HepG2 (cell line): ENCODE results near the gene NET1. TPM values are rescaled to one million over a fixed set of nuclear protein-coding genes. Genes with fewer than 3 reads are reported as not detected.
A peak's percentile ranks its signal among the peaks of the same experiment; 100 is the strongest.

Experiments used
- ATAC-seq: fragments of 200-7000 bp; cut with Tn5 transposase; 3 replicates; pipeline ENCODE4 v1.9.1; 2020; ENCODE audit warnings: mild to moderate bottlenecking, moderate library complexity
- BruUV-seq: library from RNA; stranded (reverse); fragments of 400-500 nt; replicated peaks from 2 replicates; lab custom pipeline; 2021; lab: Mats Ljungman, UMichigan
- CTCF ChIA-PET: fragments of 300-600 bp; formaldehyde crosslinking; extraction: SDS; loops from one replicate; lab custom pipeline; 2021; ENCODE audit warnings: low total read pairs, inconsistent platforms, low intra/inter-chr PET ratio; lab: Yijun Ruan, JAX
- POLR2A ChIA-PET: fragments of 350-600 bp; sonication (Branson Sonifier 250); formaldehyde crosslinking; loops from one replicate; lab custom pipeline; 2020; ENCODE audit warnings: antibody characterized with exemption, inconsistent platforms; lab: Yijun Ruan, JAX
- DNase-seq: peaks from one replicate; pipeline ENCODE4 v3.0.0-alpha.2; 2015; ENCODE audit warnings: low spot score
- FAIRE-seq: peaks from 3 replicates; lab custom pipeline; 2011; peaks lifted over from hg19 to GRCh38; lab: Jason Lieb, UNC
- H2AFZ ChIP-seq: one replicate; pipeline ENCODE4 v1.6.1; 2011; ENCODE audit warnings: low read length, inconsistent platforms
- H3K27ac ChIP-seq: fragments of 300-600 bp; 3 replicates; pipeline ENCODE4 v1.8.0; 2011; ENCODE audit warnings: mixed run types, mild to moderate bottlenecking, mixed read lengths, low read length, inconsistent platforms; ENCODE audit not compliant: insufficient read depth; ENCODE audit errors: extremely low read length
- H3K27me3 ChIP-seq, 2 experiments: fragments of 200-600 bp in 1 of 2; 2 replicates in 1 of 2; 3 replicates in 1 of 2; pipeline versions ENCODE4 v1.6.0 to v1.8.0; 2011; ENCODE audit warnings: low read length in 2 of 2, mild to moderate bottlenecking in 2 of 2, moderate library complexity in 2 of 2, inconsistent platforms in 1 of 2; ENCODE audit not compliant: insufficient read depth in 2 of 2, control insufficient read depth in 1 of 2
- H3K36me3 ChIP-seq, 2 experiments: fragments of 200-600 bp in 1 of 2; replicated peaks in 1 of 2; 2 replicates in 1 of 2; 3 replicates in 1 of 2; pipeline versions ENCODE4 v1.5.1 to v1.8.0; 2011; ENCODE audit warnings: low read length in 2 of 2, inconsistent platforms in 1 of 2; ENCODE audit not compliant: insufficient read depth in 2 of 2, control insufficient read depth in 1 of 2
- H3K4me1 ChIP-seq: 2 replicates; pipeline ENCODE4 v1.5.1; 2012; ENCODE audit warnings: low read length, inconsistent platforms; ENCODE audit not compliant: insufficient read depth
- H3K4me2 ChIP-seq: 2 replicates; pipeline ENCODE4 v1.6.0; 2011; ENCODE audit warnings: low read depth, low read length, inconsistent platforms
- H3K4me3 ChIP-seq, 3 experiments: fragments of 200-600 bp in 1 of 3; sonication (generic), shearing (Covaris generic) in 1 of 3; replicated peaks in 1 of 3; 2 replicates each; pipeline ENCODE4 v1.5.1; 2011 to 2016; ENCODE audit warnings: low read length in 3 of 3, inconsistent platforms in 2 of 3, low read depth in 2 of 3, mild to moderate bottlenecking in 2 of 3, control low read depth in 1 of 3, mixed read lengths in 1 of 3; ENCODE audit not compliant: insufficient read depth in 1 of 3
- H3K79me2 ChIP-seq: one replicate; pipeline ENCODE4 v1.6.1; 2011; ENCODE audit warnings: low read length, inconsistent platforms; ENCODE audit not compliant: insufficient read depth
- H3K9ac ChIP-seq: 2 replicates; pipeline ENCODE4 v1.6.0; 2011; ENCODE audit warnings: mild to moderate bottlenecking, low read depth, low read length, inconsistent platforms; ENCODE audit not compliant: insufficient read depth
- H3K9me3 ChIP-seq: 2 replicates; pipeline ENCODE4 v1.5.1; 2012; ENCODE audit warnings: mild to moderate bottlenecking, low read length
- H4K20me1 ChIP-seq: 2 replicates; pipeline ENCODE4 v1.6.0; 2011; ENCODE audit warnings: inconsistent platforms, mild to moderate bottlenecking, low read length, moderate library complexity; ENCODE audit not compliant: insufficient read depth
- AKAP8 ChIP-seq: sonication (generic); formaldehyde crosslinking; IDR thresholded peaks from 2 replicates; pipeline ENCODE4 v1.5.1; 2020; ENCODE audit warnings: mild to moderate bottlenecking, missing genetic modification reagents
- ATM ChIP-seq: fragments of 450-650 bp; IDR thresholded peaks from 2 replicates; pipeline ENCODE4 v1.7.1; 2017; ENCODE audit warnings: mild to moderate bottlenecking, borderline replicate concordance
- FIP1L1 ChIP-seq: fragments of 200-400 bp; formaldehyde crosslinking; IDR thresholded peaks from 2 replicates; pipeline ENCODE4 v1.6.1; 2018; ENCODE audit warnings: low read depth, mild to moderate bottlenecking, low read length, moderate library complexity, borderline replicate concordance; ENCODE audit not compliant: insufficient read depth
- FOXK1 ChIP-seq: sonication (generic); formaldehyde crosslinking; IDR thresholded peaks from 2 replicates; pipeline ENCODE4 v1.4.0; 2020; ENCODE audit warnings: low read depth, missing genetic modification reagents, borderline replicate concordance
- FOXK2 ChIP-seq: fragments of 450-650 bp; IDR thresholded peaks from 2 replicates; pipeline ENCODE4 v1.6.1; 2016
- FOXO1 ChIP-seq: sonication (generic); formaldehyde crosslinking; IDR thresholded peaks from 2 replicates; pipeline ENCODE4 v1.4.0; 2020; ENCODE audit warnings: missing genetic modification reagents
- GATA4 ChIP-seq: sonication (generic); IDR thresholded peaks from 2 replicates; pipeline ENCODE4 v1.6.1; 2016; ENCODE audit warnings: antibody characterized with exemption, low read depth, borderline replicate concordance
- KDM1A ChIP-seq: IDR thresholded peaks from 2 replicates; pipeline ENCODE4 v1.6.1; 2016; ENCODE audit warnings: missing compliant biosample characterization
- MED13 ChIP-seq: sonication (generic); formaldehyde crosslinking; IDR thresholded peaks from 2 replicates; pipeline ENCODE4 v1.5.0; 2020; ENCODE audit warnings: missing genetic modification reagents
- NBN ChIP-seq: fragments of 450-650 bp; conservative IDR thresholded peaks from 2 replicates; pipeline ENCODE4 v1.6.1; 2017
- NFIB ChIP-seq: sonication (generic); formaldehyde crosslinking; IDR thresholded peaks from 2 replicates; pipeline ENCODE4 v1.9.0; 2021; ENCODE audit warnings: missing genetic modification reagents, mild to moderate bottlenecking, borderline replicate concordance
- NR1H2 ChIP-seq: sonication (generic); formaldehyde crosslinking; IDR thresholded peaks from 2 replicates; pipeline ENCODE4 v1.8.1; 2022; ENCODE audit warnings: low read depth, missing genetic modification reagents, borderline replicate concordance
- RXRA ChIP-seq: sonication (generic); formaldehyde crosslinking; IDR thresholded peaks from 2 replicates; pipeline ENCODE4 v1.5.1; 2020; ENCODE audit warnings: missing genetic modification reagents
- SIN3A ChIP-seq: IDR thresholded peaks from 2 replicates; pipeline ENCODE4 v1.6.1; 2011; ENCODE audit warnings: low read depth, mild to moderate bottlenecking, control low read depth, low read length, borderline replicate concordance
- SRSF1 ChIP-seq: fragments of 200-400 bp; formaldehyde crosslinking; optimal IDR thresholded peaks from 2 replicates; pipeline ENCODE3; 2017; ENCODE audit warnings: mild to moderate bottlenecking, low read depth, low read length, moderate library complexity
- SYNCRIP ChIP-seq: fragments of 200-400 bp; formaldehyde crosslinking; IDR thresholded peaks from 2 replicates; pipeline ENCODE4 v1.6.1; 2018; ENCODE audit warnings: mild to moderate bottlenecking, low read depth, low read length; ENCODE audit not compliant: insufficient read depth
- TSC22D2 ChIP-seq: sonication (generic); formaldehyde crosslinking; IDR thresholded peaks from 2 replicates; pipeline ENCODE4 v1.5.1; 2020; ENCODE audit warnings: missing genetic modification reagents, mild to moderate bottlenecking, borderline replicate concordance
- U2AF1 ChIP-seq: fragments of 200-400 bp; formaldehyde crosslinking; optimal IDR thresholded peaks from 2 replicates; pipeline ENCODE3; 2017; ENCODE audit warnings: mild to moderate bottlenecking, low read depth, low read length
- YEATS2 ChIP-seq: sonication (generic); formaldehyde crosslinking; IDR thresholded peaks from 2 replicates; pipeline ENCODE4 v1.4.0; 2020; ENCODE audit warnings: missing genetic modification reagents, borderline replicate concordance
- ZC3H4 ChIP-seq: sonication (generic); formaldehyde crosslinking; IDR thresholded peaks from 2 replicates; pipeline ENCODE4 v1.4.0; 2020; ENCODE audit warnings: missing genetic modification reagents, borderline replicate concordance
- ZFP36 ChIP-seq: fragments of 150-350 bp; IDR thresholded peaks from 2 replicates; pipeline ENCODE4 v1.6.1; 2018; ENCODE audit warnings: borderline replicate concordance, low read length, low read depth; ENCODE audit not compliant: partially characterized antibody
- ZNF230 ChIP-seq: sonication (generic); formaldehyde crosslinking; IDR thresholded peaks from 2 replicates; pipeline ENCODE4 v1.4.0; 2020; ENCODE audit warnings: mild to moderate bottlenecking, missing genetic modification reagents
- ZNF878 ChIP-seq: sonication (generic); formaldehyde crosslinking; IDR thresholded peaks from 2 replicates; pipeline ENCODE4 v1.8.1; 2023; ENCODE audit warnings: mild to moderate bottlenecking, missing genetic modification reagents, moderate library complexity
- WGBS: methylation state at CpG from one replicate; pipeline ENCODE4 v1.1.6; 2017; ENCODE audit warnings: low lambda C conversion rate; 5-methylcytosine and 5-hydroxymethylcytosine counted together
- in situ Hi-C: cut with HindIII; loops from 2 replicates; pipeline ENCODE4 v1.10.0; 2017; ENCODE audit warnings: low pct_unique_long_range_greater_than_20kb; ENCODE audit not compliant: extremely low pct_ligation_motif_present
- intact Hi-C: fragments of 100-400 bp; cut with micrococcal nuclease; formaldehyde crosslinking; loops from one replicate; pipeline ENCODE4 v1.10.0; 2022; ENCODE audit not compliant: unreplicated experiment
- polyA plus RNA-seq, 8 experiments: library from polyadenylated mRNA; depleted of rRNA in 3 of 8; stranded (reverse) in 7 of 8; unstranded in 1 of 8; fragments of >200 nt; fragmentation: Illumina TruSeq in 4 of 8; extraction: Trizol in 4 of 8; gene quantifications; 2 replicates each; pipeline versions ENCODE4 v1.2.1 to v1.2.3, GENCODE V29; 2011 to 2016; ENCODE audit warnings: low read depth in 4 of 8, missing spikeins in 1 of 8, mixed read lengths in 1 of 8; ENCODE audit not compliant: insufficient read depth in 1 of 8
- total RNA-seq, 5 experiments: library from RNA; depleted of rRNA; stranded (reverse); fragments of >200 nt; fragmentation: Illumina TruSeq; extraction: Trizol; gene quantifications; 2 replicates each; pipeline ENCODE4 v1.2.3, GENCODE V29; 2016; ENCODE audit warnings: low read depth in 1 of 5
- TF ChIP-seq, protein P1 (sequence below): sonication (generic); formaldehyde crosslinking; IDR thresholded peaks from 2 replicates; pipeline ENCODE4 v1.8.0; 2022; ENCODE audit warnings: mild to moderate bottlenecking, missing genetic modification reagents, moderate library complexity
- TF ChIP-seq, protein P2 (sequence below): sonication (generic); formaldehyde crosslinking; IDR thresholded peaks from 2 replicates; pipeline ENCODE4 v1.4.0; 2020; ENCODE audit warnings: low read depth, mild to moderate bottlenecking, missing genetic modification reagents

The NET1 gene
- total and polyA plus RNA-seq, 2 of the 13 experiments (the other 11 are each of a cell fraction or from before 2014, with no cell fraction given) = 48.1 to 65.8 TPM

DNA sequence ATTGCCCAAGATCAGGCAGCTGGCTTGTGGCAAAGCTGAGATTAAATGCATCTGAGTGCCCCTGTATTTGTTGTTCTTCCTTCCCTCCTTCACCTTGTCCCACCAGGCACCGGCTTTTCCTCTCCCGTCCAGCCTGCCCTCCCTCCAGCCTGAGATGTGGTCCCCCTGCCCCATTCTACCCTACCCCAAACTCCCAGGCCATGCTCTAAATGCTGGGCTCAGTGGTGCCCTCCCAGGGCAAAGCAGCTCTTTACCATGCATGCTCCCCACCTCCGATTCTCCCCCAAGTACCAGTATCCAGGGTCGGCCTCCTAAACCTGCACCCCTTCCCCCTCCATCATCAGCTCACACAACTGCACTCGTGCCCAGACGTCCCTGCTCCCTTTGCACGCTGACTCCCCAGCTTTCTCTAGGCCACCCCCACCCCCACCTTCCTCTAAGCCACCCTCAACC is 50.5 kb downstream of the NET1 start:
- in situ Hi-C loops = no loop called here
- Histone ChIP-seq H3K79me2 (no peaks in the 10 kb centered on the region), H3K4me2 (no peak overlapping the region)

DNA sequence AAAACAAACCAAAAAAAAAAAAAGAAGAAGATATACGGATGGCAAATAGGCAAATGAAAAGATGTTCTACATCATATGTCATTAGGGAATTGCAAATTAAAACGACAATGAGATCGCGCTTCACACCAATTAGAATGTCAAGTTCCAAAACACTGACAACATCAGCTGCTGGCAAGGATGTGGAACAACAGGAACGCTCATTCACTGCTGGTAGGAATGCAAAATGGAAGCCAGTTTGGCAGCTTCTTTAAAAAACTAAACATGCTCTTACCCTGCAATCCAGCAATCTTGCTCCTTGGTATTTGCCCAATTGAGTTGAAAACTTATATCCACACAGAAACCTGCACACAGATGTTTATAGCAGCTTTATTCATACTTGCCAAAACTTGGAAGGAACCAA is 52.2 kb downstream of the NET1 start:
- no peaks in the 10 kb centered on the region for H3K79me2 ChIP-seq
- ChIA-PET CTCF (no interaction called here), POLR2A (no interaction called here)
- H3K4me1 ChIP-seq = peaks cover 43% of the 10 kb centered on the region
- H3K4me3 ChIP-seq = no peak overlapping the region
- H3K27ac ChIP-seq = no peak overlapping the region
- H4K20me1 ChIP-seq = no peaks in the 10 kb centered on the region
- no peak overlapping the region for H3K4me2 ChIP-seq
- intact Hi-C loops (no loop called here), in situ Hi-C loops (no loop called here)
- WGBS = 80% methylated on average over 5 of the region's 5 CpGs
- no TSS peak for BruUV-seq
- H3K9ac ChIP-seq = no peak overlapping the region
- H2AFZ ChIP-seq = no peak overlapping the region
- ATAC-seq = no peak
- FAIRE-seq = peak; percentile 36
- H3K36me3 ChIP-seq = peaks cover 0 to 6% of the 10 kb centered on the region in 2 experiments; a peak in 2 of 5 replicates
- H3K27me3 ChIP-seq = no peaks in the 10 kb centered on the region
- no peaks in the 10 kb centered on the region for H3K9me3 ChIP-seq
- DNase-seq = no peak
- no peak for TF ChIP-seq AKAP8 (CRISPR knock-in tag)
- TF ChIP-seq MED13 (CRISPR knock-in tag) = no peak
- no peak for TF ChIP-seq ATM
- TF ChIP-seq U2AF1 = no peak
- TF ChIP-seq, protein P1, sequence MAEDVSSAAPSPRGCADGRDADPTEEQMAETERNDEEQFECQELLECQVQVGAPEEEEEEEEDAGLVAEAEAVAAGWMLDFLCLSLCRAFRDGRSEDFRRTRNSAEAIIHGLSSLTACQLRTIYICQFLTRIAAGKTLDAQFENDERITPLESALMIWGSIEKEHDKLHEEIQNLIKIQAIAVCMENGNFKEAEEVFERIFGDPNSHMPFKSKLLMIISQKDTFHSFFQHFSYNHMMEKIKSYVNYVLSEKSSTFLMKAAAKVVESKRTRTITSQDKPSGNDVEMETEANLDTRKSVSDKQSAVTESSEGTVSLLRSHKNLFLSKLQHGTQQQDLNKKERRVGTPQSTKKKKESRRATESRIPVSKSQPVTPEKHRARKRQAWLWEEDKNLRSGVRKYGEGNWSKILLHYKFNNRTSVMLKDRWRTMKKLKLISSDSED = no peak
- TF ChIP-seq SYNCRIP = no peak
- no peak for TF ChIP-seq ZNF878 (CRISPR knock-in tag)
- TF ChIP-seq ZC3H4 = no peak
- no peak for TF ChIP-seq FIP1L1
- TF ChIP-seq SIN3A = no peak
- TF ChIP-seq, protein P2, sequence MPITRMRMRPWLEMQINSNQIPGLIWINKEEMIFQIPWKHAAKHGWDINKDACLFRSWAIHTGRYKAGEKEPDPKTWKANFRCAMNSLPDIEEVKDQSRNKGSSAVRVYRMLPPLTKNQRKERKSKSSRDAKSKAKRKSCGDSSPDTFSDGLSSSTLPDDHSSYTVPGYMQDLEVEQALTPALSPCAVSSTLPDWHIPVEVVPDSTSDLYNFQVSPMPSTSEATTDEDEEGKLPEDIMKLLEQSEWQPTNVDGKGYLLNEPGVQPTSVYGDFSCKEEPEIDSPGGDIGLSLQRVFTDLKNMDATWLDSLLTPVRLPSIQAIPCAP (CRISPR knock-in tag) = no peak
- TF ChIP-seq RXRA (CRISPR knock-in tag) = no peak
- no peak for TF ChIP-seq ZNF230

More for the DNA sequence above, 50.5 kb downstream of the NET1 start:
- TF ChIP-seq NFIB (CRISPR knock-in tag) (no peak), NBN (no peak), NR1H2 (CRISPR knock-in tag) (no peak), FOXK2 (no peak), GATA4 (no peak), TSC22D2 (CRISPR knock-in tag) (no peak), YEATS2 (CRISPR knock-in tag) (no peak), FOXK1 (CRISPR knock-in tag) (no peak), FOXO1 (CRISPR knock-in tag) (no peak), ZFP36 (no peak), KDM1A (no peak), SRSF1 (no peak)
- Histone ChIP-seq H2AFZ (no peak overlapping the region), H3K27me3 (no peaks in the 10 kb centered on the region), H3K9ac (no peak overlapping the region), H3K36me3 (peaks cover 2 to 18% of the 10 kb centered on the region in 2 experiments; a peak in 3 of 5 replicates), H3K9me3 (no peaks in the 10 kb centered on the region), H3K4me1 (peaks cover 28% of the 10 kb centered on the region), H3K27ac (no peak overlapping the region), H4K20me1 (no peaks in the 10 kb centered on the region), H3K4me3 (no peak overlapping the region)
- DNase-seq (no peak), ATAC-seq (no peak), FAIRE-seq (no peak)
- 96% methylated on average over 7 of the region's 7 CpGs for WGBS
- POLR2A ChIA-PET = interaction anchor here (1.4 kb wide), 1 partner anchor 16 kb away, joined by 5 read pairs; no protein-coding TSS in a partner anchor
- CTCF ChIA-PET = no interaction called here
- BruUV-seq = no TSS peak
- intact Hi-C loops = no loop called here
